Astrocyte (in vitro differentiated cells and primary cell): Measurements from ENCODE around the gene ILDR1. TPM values are rescaled to one million over a fixed set of nuclear protein-coding genes. Genes with fewer than 3 reads are reported as not detected.
"Not testable (repeated sequence)": the region's sequence is repeated elsewhere in the genome, so short reads cannot be mapped to it uniquely, and the experiment has no call there.

Experiments
- DNase-seq: peaks from one replicate; pipeline ENCODE4 v3.0.0-alpha.2; 2010; ENCODE audit warnings: low read depth
- FAIRE-seq: peaks from 2 replicates; lab custom pipeline; 2011; peaks lifted over from hg19 to GRCh38; lab: Jason Lieb, UNC
- H2AFZ ChIP-seq: 2 replicates; pipeline ENCODE4 v1.6.0; 2012; ENCODE audit warnings: low read depth, low read length, inconsistent platforms
- H3K27ac ChIP-seq: 2 replicates; pipeline ENCODE4 v1.5.1; 2011; ENCODE audit warnings: low read depth, low read length, inconsistent platforms
- H3K27me3 ChIP-seq: 2 replicates; pipeline ENCODE4 v1.6.0; 2011; ENCODE audit warnings: low read length, inconsistent platforms; ENCODE audit not compliant: insufficient read depth
- H3K36me3 ChIP-seq: 2 replicates; pipeline ENCODE4 v1.5.1; 2011; ENCODE audit warnings: low read length, inconsistent platforms; ENCODE audit not compliant: insufficient read depth
- H3K4me1 ChIP-seq: 2 replicates; pipeline ENCODE4 v1.5.1; 2011; ENCODE audit warnings: low read length, inconsistent platforms; ENCODE audit not compliant: insufficient read depth
- H3K4me2 ChIP-seq: 2 replicates; pipeline ENCODE4 v1.6.0; 2012; ENCODE audit warnings: low read length, inconsistent platforms
- H3K4me3 ChIP-seq: 2 replicates; pipeline ENCODE4 v1.5.1; 2011; ENCODE audit warnings: low read depth, mild to moderate bottlenecking, low read length, inconsistent platforms; ENCODE audit not compliant: insufficient read depth
- H3K79me2 ChIP-seq: 2 replicates; pipeline ENCODE4 v1.6.0; 2012; ENCODE audit warnings: mild to moderate bottlenecking, low read length, inconsistent platforms; ENCODE audit not compliant: insufficient read depth
- H3K9ac ChIP-seq: 2 replicates; pipeline ENCODE4 v1.6.0; 2012; ENCODE audit warnings: mild to moderate bottlenecking, low read length, inconsistent platforms
- H3K9me3 ChIP-seq: 2 replicates; pipeline ENCODE4 v1.5.1; 2012; ENCODE audit warnings: low read depth, mild to moderate bottlenecking, low read length, inconsistent platforms; ENCODE audit not compliant: insufficient read depth
- H4K20me1 ChIP-seq: 2 replicates; pipeline ENCODE4 v1.6.0; 2012; ENCODE audit warnings: low read length, inconsistent platforms; ENCODE audit not compliant: insufficient read depth
- H3K27ac Mint-ChIP-seq: one replicate; pipeline ENCODE4 v1.8.0; 2021; ENCODE audit warnings: mild to moderate bottlenecking, mixed read lengths; ENCODE audit not compliant: unreplicated experiment
- H3K27me3 Mint-ChIP-seq: one replicate; pipeline ENCODE4 v1.8.0; 2021; ENCODE audit warnings: low read depth, mixed read lengths; ENCODE audit not compliant: unreplicated experiment
- H3K36me3 Mint-ChIP-seq: one replicate; pipeline ENCODE4 v1.8.0; 2021; ENCODE audit warnings: low read depth, mixed read lengths; ENCODE audit not compliant: unreplicated experiment
- H3K4me1 Mint-ChIP-seq: one replicate; pipeline ENCODE4 v1.8.0; 2021; ENCODE audit warnings: low read depth, mixed read lengths; ENCODE audit not compliant: unreplicated experiment
- H3K4me3 Mint-ChIP-seq: one replicate; pipeline ENCODE4 v1.8.0; 2021; ENCODE audit warnings: mild to moderate bottlenecking, moderate library complexity, mixed read lengths; ENCODE audit not compliant: unreplicated experiment
- H3K9me3 Mint-ChIP-seq: one replicate; pipeline ENCODE4 v1.8.0; 2021; ENCODE audit warnings: mild to moderate bottlenecking, mixed read lengths; ENCODE audit not compliant: unreplicated experiment
- EZH2 ChIP-seq: IDR thresholded peaks from 2 replicates; pipeline ENCODE4 v1.6.1; 2012; ENCODE audit warnings: mild to moderate bottlenecking, low read length, inconsistent platforms; ENCODE audit not compliant: insufficient read depth
- total RNA-seq: library from RNA; stranded (reverse); gene quantifications from 2 replicates; pipeline ENCODE4 v1.2.1, GENCODE V29; 2021
- TF ChIP-seq, protein P1 (sequence below): IDR thresholded peaks from 2 replicates; pipeline ENCODE4 v1.5.1; 2011; ENCODE audit warnings: low read depth, mild to moderate bottlenecking, inconsistent platforms, low read length, moderate library complexity; ENCODE audit not compliant: insufficient read depth

Gene ILDR1
- total RNA-seq, 1 donor from 2014 or later, result not detected

DNA sequence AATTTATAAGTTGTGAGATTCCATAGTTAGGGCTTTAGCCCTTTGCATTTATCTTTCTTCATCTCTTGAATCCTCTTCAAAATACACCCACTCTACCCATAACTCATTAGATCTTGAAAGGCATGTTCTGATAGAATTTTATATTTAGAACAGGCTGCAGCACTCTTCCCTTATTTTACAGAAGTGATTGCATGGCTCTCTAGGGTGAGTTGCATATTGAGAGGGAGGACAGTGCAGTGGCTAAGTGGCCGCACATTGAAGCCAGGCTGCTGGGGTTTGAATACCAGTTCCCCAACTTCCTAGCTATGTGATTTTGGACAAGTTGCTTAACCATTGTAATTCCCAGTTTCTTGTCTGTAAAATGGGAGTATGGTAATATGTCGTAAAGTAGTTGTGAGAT is 35.6 kb upstream of the ILDR1 start:
- Mint-ChIP-seq H3K4me3 (no peak overlapping the region), H3K27ac (no peak overlapping the region), H3K9me3 (peaks cover 3% of the 10 kb centered on the region), H3K36me3 (no peaks in the 10 kb centered on the region), H3K27me3 (peaks cover 3% of the 10 kb centered on the region), H3K4me1 (peaks cover 7% of the 10 kb centered on the region)
- Histone ChIP-seq H3K27ac (no peak overlapping the region), H3K9me3 (no peaks in the 10 kb centered on the region), H4K20me1 (no peaks in the 10 kb centered on the region), H3K9ac (no peak overlapping the region), H3K36me3 (no peaks in the 10 kb centered on the region), H3K4me2 (no peak overlapping the region), H3K79me2 (no peaks in the 10 kb centered on the region), H2AFZ (no peak overlapping the region), H3K4me1 (no peaks in the 10 kb centered on the region), H3K4me3 (no peak overlapping the region), H3K27me3 (no peaks in the 10 kb centered on the region)
- no peak for FAIRE-seq
- DNase-seq, result no peak
- TF ChIP-seq, protein P1, sequence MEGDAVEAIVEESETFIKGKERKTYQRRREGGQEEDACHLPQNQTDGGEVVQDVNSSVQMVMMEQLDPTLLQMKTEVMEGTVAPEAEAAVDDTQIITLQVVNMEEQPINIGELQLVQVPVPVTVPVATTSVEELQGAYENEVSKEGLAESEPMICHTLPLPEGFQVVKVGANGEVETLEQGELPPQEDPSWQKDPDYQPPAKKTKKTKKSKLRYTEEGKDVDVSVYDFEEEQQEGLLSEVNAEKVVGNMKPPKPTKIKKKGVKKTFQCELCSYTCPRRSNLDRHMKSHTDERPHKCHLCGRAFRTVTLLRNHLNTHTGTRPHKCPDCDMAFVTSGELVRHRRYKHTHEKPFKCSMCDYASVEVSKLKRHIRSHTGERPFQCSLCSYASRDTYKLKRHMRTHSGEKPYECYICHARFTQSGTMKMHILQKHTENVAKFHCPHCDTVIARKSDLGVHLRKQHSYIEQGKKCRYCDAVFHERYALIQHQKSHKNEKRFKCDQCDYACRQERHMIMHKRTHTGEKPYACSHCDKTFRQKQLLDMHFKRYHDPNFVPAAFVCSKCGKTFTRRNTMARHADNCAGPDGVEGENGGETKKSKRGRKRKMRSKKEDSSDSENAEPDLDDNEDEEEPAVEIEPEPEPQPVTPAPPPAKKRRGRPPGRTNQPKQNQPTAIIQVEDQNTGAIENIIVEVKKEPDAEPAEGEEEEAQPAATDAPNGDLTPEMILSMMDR, result no peak
- no peak for TF ChIP-seq EZH2

DNA sequence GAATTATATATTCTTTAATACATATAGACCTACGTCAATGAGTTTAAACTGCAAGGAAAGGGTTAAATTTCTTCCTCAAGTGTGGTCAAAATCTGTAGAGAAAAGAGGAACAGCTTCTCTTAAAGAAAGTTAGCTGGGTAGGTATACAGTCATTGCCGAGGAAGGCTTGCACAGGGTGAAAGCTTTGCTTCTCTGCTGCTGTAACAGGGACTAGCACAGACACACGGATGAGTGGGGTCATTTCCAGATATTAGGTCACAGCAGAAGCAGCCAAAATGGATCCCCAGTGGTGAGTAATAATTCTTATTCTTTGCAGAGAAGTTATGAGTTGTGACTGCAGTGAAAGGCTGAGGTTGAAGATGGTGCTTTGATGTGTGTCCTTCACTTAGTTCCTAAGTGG is 33.2 kb upstream of the ILDR1 start, which contains the start of gene CD86:
TSS of gene CD86 (plus strand) at position 148 of the 400 bp plus-strand sequence. CDS start at position 276, 128 bp downstream.
- H3K4me3 ChIP-seq, result no peak within 1 kb of the TSS
- no peak within 1 kb of the TSS for H2AFZ ChIP-seq
- peaks cover 3% of the 10 kb centered on the region for H3K27me3 Mint-ChIP-seq
- H4K20me1 ChIP-seq, result no peaks in the 10 kb centered on the region
- TF ChIP-seq EZH2, result no peak
- TF ChIP-seq, protein P1, result no peak
- FAIRE-seq (no peak), DNase-seq (no peak)
- no peaks in the 10 kb centered on the region for H3K9me3 ChIP-seq
- H3K4me3 Mint-ChIP-seq, result no peak within 1 kb of the TSS
- no peaks in the 10 kb centered on the region for H3K79me2 ChIP-seq
- H3K4me2 ChIP-seq, result no peak within 1 kb of the TSS
- no peaks in the 10 kb centered on the region for H3K27me3 ChIP-seq
- H3K36me3 ChIP-seq, result no peaks in the 10 kb centered on the region
- no peak within 1 kb of the TSS for H3K27ac Mint-ChIP-seq
- H3K9ac ChIP-seq, result no peak within 1 kb of the TSS
- peaks cover 7% of the 10 kb centered on the region for H3K4me1 Mint-ChIP-seq
- H3K4me1 ChIP-seq, result no peaks in the 10 kb centered on the region
- no peak within 1 kb of the TSS for H3K27ac ChIP-seq
- H3K9me3 Mint-ChIP-seq, result peaks cover 3% of the 10 kb centered on the region
- no peaks in the 10 kb centered on the region for H3K36me3 Mint-ChIP-seq

DNA sequence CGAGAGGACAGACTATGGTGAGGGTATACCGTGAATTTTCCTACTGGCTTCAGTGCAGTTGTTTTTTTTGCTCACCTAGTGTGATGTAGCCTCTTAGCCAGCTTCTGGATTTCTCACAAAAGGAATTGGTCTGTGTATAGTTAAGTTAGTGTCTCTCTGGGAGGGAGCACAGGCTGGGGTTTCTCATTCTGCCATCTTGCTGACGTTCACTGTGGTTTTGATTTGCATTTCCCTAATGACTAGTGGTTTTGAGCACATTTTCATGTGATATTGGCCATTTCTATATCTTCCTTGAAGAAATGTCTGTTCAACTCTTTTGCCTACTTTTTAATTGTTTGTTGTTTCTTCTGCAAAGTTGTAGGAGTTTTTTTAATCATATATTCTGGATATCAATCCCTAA is 30.9 kb upstream of the ILDR1 start:
- no peak overlapping the region for H3K27ac ChIP-seq
- Mint-ChIP-seq H3K27ac (no peak overlapping the region), H3K36me3 (no peaks in the 10 kb centered on the region), H3K4me1 (peaks cover 7% of the 10 kb centered on the region), H3K27me3 (no peaks in the 10 kb centered on the region), H3K9me3 (peaks cover under 1% of the 10 kb centered on the region), H3K4me3 (no peak overlapping the region)
- FAIRE-seq (no peak), DNase-seq (no peak)
- no peak overlapping the region for H3K4me3 ChIP-seq
- no peaks in the 10 kb centered on the region for H4K20me1 ChIP-seq
- no peaks in the 10 kb centered on the region for H3K36me3 ChIP-seq
- no peak overlapping the region for H3K9ac ChIP-seq
- no peak overlapping the region for H3K4me2 ChIP-seq
- no peak for TF ChIP-seq EZH2
- TF ChIP-seq, protein P1, result no peak
- H3K79me2 ChIP-seq, result no peaks in the 10 kb centered on the region
- H3K27me3 ChIP-seq, result no peaks in the 10 kb centered on the region
- H3K9me3 ChIP-seq, result no peaks in the 10 kb centered on the region
- H2AFZ ChIP-seq, result no peak overlapping the region
- no peaks in the 10 kb centered on the region for H3K4me1 ChIP-seq

DNA sequence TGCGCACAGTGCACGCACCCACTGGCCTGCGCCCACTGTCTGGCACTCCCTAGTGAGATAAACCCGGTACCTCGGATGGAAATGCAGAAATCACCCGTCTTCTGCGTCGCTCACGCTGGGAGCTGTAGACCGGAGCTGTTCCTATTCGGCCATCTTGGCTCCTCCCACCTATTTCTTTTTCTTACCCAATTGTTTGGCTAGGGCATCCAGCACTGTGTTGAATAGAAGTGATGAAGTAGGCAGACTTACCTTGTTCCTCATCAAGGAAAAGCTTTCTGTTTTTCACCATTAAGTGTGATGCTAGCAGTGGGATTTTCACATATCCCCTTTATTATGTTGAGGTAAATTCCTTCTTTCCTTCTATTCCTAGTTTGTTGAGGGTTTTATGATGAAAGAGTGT is 25.7 kb upstream of the ILDR1 start:
- not testable (repeated sequence) for H3K36me3 Mint-ChIP-seq, H3K9me3 Mint-ChIP-seq, H3K4me1 Mint-ChIP-seq, H3K4me2 ChIP-seq, H3K4me3 Mint-ChIP-seq, H4K20me1 ChIP-seq, H3K27me3 Mint-ChIP-seq, H3K27ac ChIP-seq, H3K9me3 ChIP-seq, DNase-seq, H3K9ac ChIP-seq, H3K27ac Mint-ChIP-seq, FAIRE-seq, H3K27me3 ChIP-seq, H3K4me3 ChIP-seq, H3K4me1 ChIP-seq, H2AFZ ChIP-seq, H3K79me2 ChIP-seq, H3K36me3 ChIP-seq
